SKM-1 treated with dmso at 0.1 percent for 144 hours (cell line): ENCODE data around the gene FGD5.

Experiments used
- DNase-seq: peaks from one replicate; lab custom pipeline; 2025; ENCODE audit not compliant: unreplicated experiment; lab: John Stamatoyannopoulos, UW

The FGD5 gene

DNA sequence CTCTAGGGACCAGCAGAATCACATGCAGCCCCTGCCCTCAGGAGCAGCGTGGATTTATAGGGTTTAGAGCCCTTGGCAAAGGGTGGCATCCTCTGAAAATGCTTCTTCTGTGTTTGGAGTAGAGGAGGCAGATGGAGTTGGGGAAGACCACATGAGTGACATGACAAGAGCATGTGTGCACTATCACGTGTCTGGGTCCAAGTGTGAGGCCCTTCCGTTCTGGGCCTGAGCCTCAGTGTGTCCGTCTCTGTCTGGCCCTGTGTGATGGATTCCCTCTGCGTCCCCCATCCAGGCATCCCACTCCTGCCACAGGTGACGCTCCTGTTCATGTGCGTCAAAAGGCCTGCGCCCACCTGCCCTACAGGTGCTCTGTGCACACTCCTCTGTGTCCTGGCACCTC is 30.1 kb downstream of the FGD5 start:
- DNase-seq, result no peak

DNA sequence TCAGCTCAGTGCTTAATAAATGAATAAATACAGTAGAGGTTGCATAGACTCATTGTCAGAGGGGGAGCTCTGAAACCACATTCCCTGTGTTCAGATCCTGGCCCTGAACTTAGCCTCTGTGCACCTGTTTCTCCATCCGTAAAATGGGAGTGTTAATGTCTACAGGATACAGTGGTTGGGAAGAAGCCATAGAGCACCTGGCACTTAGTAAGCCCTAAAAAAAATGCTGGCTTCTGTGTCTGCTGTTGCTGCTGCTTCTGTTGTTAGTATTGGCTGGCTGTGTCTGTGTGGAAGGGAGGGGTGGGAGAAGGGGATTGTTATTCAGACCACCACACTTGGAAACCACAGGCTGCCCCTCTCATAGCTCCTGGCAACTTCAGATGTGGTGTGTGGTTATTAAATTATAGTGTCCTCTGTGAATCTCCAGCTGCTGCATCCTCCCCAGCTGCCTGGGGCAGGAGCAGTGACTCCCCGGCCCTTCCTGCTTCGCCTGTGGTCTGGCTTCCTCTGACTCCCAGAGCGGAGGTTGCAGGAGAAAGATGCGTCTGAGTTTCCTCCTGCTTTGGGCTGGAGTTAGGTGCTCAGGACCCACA is 31.0 kb downstream of the FGD5 start:
- no peak for DNase-seq

DNA sequence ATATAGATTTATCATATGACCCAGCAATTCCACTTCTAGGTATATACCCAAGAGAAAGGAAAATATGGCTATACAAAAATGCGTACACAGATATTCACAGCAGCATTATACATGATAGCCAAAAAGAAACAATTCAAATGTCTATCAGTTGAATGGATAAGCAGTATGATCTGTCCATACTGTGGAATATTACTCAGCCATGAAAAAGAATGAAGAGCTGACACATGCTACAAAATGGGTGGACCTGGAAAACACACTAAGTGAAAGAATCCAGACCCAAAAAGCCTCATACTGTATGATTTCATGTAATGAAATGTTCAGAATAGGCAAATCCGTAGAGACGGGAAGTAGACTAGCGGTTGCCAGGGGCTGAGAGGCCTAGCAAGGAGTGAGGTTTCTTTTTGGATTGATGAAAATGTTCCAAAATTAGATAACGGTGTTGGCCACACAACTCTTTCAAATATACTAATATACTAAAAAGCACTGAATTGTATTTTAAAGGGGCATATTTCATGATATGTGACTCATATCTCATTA is 33.4 kb downstream of the FGD5 start:
- DNase-seq, result no peak

DNA sequence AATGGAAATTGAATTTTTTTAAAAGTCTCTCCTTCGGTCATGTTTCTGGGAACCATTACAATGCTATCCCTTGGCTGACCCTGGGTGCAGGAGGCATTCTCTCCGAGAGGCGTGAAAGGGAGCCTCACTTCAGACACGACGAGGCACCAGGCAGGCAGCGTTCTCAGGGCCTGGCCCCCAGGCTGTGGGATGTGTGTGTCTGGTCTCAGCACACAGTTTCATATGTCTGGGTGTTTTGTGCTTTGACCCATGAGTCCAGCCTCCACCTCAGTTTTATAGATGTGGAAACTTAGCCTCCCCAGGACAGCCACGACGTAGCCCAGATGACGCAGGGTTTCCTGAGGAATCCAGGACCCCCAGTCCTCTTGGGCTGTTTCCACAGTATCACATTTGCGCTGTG is 34.0 kb downstream of the FGD5 start:
- no peak for DNase-seq

DNA sequence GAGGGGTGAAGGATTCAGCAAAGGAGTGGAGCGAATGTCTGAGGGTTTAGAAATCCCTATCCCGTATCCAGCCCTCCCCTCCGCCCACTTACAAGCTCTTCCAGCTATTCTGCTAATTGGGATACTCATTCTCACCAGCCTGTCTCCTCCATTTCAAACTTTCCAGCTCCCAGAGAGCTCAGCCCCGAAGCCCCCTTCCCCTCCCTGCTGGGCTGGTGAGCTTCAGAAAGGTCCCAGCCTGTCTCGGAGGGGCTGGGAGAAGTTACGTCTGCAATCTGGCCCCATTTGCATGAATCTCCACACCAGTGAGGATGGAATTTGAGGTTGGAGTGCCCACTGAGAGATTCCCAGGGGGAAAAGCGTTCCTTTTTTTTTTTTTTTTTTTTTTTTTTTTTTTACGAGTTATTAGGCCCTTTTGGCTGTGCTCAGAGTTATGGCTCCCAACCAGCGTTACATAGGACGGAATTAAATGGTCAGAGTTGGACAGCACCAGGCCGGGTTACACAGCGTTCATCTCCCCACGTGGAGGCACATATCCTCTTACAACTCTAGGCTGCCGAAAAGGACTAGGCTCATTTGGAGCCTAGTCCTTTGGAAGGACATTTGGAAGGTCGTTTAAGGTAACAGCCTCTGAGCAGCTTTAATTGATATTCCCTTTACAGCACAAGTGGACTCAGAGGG is 34.6 kb downstream of the FGD5 start:
- DNase-seq, result no peak

DNA sequence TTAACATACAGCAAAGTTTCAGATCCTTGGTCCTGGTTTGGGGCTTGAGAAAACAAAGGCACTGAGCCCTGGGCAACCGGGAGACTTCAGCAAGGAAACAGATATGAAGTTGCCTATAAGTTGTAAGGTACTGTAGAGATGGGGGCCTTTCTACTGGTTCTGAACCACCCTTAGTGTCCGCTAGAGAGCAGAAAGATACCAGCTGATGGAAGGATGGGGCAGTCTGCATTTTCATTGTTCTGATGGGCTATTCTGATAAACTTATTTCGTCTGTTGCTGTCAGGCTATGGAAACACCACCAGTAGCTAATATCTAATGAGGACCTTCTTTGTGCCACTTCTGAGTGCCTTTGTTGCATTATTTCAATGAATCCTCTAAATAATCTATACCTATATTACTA is 38.7 kb downstream of the FGD5 start:
- no peak for DNase-seq

DNA sequence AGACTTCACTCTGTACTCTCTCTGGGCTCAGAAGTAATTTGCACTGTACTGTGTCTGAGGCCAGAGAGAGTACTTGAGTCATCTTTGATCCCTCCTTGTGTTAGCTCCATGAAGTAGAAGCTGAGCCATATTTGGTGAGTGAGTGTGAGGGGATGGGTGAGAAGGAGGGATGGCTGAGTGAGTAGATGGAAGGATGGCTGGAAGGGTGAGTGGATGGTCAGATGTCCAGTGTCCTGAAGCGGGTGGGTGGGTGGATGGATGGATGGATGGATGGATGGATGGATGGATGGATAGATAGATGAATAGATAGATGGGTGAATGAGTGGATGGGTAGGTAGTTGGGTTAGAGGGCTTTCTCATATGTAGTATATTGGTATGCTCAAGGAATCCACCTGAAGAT is 39.3 kb downstream of the FGD5 start:
- no peak for DNase-seq

DNA sequence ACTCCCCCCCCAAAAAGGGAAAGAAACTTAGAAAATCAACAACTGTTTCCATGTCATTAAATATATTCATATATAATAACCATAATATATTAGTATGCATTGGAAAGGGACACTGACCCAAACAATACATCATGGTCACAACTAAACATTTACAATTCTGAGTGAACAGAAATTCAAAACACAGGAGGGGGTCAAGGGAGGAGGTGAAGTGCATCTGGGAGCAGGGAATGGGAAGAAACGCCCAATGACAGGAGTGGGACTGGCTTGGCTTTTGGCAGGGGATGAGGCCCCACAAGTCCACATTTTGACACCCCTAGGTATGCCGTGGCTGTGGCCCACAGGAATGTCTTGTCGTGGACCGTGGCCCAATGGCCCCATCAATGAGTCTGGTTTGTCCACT is 41.1 kb downstream of the FGD5 start:
- DNase-seq, result no peak

DNA sequence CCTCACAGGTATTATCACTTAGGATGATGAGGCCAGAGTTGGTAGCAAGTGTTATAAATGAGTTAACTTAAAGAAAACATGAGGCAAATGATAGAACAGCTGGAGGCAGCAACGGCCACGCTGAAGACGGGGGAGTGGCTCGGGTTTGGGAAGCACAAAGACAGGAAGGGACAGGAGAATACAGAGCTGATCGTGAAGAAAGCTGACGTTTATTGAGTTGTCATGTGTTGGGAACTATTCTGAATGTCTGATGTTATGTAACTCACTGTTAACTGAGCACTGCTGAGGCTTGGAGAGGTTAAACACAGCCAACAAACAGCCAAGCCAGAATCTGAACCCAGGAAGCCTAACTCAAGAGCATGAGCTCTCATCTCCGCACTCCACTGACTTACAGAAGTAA is 42.3 kb downstream of the FGD5 start:
- DNase-seq, result no peak

DNA sequence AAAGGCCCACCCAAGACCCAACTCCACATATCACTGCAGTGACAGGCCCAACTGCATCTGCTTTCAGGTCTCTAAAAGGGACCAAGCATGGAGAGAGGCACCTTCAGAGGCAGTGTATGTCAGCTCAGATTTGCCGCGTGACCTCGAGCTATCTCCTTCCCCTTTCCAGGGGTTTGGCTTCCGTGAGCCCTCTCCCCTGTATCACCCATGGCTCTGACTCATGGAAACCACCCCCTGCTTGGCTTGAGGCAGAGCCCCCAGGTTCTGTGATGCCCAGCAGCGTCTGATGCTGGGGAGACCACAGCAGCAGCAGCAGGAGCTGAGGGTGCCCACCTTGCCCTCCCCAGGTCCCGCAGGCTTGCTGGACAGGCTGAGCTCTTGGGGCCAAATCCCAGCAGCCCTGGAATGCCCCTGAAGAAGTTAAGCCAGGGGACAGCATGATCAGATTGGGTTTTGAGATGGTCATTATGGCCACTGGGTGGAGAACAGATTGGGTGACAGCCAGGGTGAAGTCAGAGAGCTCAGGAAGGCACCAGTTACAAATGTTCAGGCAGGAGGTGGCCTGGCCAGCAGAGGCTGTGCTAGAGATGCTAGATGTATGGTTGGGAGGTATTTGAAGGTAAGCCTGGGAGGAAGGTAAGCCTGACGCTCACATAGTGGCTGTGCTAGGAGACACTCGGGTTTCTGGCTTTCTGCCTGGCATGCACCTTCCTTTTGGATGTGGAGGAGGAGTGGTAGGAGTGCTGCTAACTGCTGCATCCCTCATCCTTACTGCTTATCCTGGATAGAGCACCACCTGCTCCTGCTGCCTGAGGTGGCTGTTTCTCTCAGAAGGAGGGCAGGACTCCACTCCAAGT is 42.9 kb downstream of the FGD5 start:
- no peak for DNase-seq

DNA sequence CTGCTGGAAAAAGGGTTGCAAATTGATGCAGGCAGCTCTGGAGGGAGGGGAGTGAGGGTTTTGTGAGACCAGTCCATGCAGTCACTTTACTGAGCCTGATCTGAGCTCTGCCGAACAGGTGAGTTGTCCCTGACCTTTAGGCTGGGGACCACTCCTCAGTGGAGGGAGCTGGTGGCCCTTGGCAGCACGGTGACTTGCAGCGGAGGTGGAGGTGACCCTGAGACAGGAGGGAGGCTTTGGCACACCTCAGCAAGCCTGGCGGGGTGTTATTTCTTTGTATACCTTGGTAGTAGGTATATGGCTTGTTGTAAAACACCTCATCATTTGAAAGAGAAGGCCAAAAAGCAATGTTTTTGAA is 43.5 kb downstream of the FGD5 start:
- no peak for DNase-seq

DNA sequence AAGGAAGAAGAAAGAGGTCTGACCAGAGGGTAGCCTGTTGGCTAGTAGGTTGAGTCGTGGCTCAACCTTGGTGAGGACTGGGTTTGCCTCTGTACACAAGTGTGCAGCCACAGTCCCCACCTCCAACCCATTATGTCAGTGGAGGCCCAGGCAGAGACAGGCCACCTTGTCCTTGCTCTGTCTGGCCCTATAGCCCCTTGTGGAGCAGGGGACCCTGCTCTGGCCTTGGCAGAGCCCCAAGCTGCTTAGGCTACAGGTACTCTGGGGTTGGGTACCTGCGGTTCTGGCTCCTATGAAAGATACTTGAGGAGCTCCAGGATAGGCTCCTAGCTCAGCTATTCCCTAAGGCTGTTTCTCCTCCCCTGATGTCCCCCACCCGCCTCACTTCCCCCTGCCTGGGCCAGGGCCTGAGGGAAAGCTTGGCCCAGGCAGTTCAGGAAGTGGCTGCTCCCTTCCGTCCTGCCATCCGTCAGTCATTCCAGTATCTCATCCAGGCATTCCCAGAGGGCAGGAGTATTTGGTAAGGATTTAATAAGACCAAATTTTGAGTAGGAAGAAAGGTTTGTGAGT is 44.0 kb downstream of the FGD5 start:
- DNase-seq, result no peak

DNA sequence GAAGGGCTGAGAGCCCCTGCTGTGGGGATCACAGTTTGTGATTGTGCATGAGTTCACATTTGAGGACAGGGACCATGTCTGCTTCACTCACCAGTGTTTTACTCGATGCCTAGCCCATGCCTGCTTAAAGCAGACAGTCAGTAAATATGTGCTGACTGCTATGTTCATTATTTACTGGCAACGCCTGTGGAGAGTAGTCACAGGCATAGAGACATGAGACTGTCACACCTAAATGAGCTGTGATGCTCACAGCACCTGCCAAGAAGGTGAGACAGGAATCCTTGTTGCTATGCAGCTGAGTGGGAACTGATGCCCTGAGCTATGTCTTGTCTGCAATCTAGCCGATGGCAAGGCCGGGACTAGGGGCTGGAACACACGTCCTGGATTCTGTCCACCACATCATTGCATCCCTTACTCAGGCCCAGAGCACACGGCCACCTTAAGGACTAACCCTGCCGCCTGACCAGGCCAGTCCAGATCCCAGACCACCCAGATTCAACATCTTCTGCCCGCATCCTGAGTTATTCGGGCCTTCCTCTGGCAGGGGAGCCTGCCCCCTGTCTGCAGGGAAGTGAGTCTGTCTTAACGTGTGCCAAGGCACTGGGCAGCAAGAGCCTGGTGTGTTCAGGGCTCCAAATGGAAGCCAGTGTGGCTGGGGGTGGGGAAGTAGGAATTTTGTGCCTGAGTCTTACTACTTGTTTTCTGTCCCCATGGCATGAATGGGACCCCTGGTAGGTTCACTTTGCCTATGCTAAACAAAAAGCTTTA is 44.8 kb downstream of the FGD5 start:
- no peak for DNase-seq

DNA sequence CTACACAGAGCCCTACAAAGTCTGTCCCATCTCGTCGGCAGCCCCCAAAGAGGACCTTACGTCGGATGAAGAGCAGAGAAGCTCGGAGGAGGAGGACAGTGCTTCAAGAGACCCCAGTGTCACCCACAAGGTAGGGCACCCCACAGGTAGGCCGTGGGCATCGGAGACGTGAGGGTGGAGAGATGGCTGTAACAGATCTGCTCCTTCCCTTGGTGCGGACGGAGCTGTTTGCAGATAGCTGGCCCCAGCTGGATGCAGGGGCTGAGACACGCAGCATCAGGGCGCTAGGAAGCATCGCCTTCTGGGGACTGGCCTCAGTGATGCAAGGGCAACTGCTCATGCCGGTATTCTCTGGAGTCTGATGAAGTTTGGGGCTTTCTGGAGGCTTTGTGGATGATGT is 45.4 kb downstream of the FGD5 start:
- no peak for DNase-seq

DNA sequence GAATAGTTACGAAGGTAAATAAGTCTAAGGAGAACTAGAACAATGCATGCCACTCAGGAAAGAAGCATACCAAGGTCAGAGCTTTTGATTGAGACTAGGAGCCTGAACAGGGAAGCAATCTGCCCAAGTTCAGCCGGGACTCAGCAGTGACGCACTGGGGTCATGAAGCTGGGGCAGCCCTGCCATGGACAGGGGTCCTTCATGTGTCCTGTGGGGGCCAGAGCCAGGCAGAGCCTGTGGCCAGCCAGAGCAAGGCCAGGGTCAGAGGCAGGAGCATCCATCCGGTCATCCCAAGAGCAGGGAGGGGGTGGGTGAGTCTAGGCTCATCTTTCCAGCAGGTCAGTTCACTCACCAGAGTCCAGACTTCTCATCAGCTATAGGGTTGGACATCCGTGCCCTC is 47.9 kb downstream of the FGD5 start:
- DNase-seq, result no peak

DNA sequence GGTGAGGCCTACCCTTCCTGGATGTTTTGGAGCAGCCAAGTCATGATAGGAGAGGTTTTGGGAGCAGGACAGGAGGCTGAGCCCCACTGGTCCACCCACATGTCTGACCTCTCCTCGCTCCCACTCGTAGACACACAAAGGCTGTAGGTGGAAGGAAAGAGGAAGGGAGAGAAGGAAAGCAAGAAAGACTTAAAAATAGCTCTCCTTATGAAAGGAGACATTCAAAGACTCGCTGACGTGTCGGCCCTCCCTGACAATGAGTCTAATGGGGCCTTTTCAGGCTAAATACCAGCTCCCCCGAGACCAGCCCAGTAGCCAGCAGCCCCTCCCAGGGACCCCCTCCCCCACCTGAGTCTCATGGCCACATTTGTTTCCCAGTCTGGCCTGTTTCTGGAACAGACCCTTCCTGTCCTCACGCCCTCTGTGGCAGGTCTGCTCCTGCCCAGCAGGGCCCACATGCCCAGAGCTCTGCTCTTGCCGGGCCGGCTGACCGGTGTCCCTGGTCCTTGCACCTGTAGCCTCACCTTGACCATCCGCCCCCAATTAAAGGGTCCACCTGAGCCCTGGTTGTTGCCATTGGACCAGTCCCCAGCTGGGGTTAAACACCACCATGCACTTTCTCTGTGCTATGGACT is 49.3 kb downstream of the FGD5 start:
- DNase-seq, result no peak

DNA sequence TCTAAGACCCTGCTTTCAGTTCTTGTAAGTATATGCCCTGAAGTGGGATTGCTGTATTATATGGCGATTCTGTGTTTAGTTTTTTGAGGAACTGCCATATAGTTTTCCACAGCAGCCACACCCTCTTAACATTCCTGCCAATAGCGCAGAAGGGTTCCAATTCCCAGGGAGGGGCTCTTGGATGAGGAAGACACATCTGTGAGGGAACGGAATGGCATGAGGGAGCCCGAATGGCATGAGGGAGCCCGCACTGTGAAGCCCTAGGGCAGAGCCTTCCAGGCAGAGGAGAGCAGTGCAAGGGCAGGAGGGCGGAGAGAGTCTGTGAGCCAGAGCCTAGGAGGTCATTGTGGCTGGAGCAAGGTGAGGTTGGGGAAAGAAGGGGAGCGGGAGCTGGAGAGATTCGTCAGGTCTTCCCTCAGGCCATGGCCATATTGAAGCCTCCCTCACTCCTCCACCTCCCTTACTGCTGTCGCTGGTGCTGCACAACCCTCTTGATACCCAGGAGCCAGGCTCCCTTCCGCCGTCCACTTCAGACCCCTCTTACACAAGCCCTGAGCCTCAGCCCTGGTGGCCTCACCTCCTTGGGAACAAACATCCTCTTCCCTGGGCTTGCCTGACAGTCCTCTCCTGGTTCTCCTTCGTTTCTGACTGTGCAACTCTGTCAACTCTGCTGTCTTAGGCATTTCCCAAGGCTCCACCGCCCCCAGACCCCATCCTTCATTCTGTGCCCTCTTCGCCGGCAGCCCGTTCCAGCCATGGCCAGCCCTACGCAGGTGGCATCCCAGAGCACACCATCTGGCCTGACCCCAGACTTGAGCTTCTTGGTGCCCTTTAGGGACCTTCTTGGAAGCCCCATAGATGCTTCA is 51.4 kb downstream of the FGD5 start:
- DNase-seq, result no peak

DNA sequence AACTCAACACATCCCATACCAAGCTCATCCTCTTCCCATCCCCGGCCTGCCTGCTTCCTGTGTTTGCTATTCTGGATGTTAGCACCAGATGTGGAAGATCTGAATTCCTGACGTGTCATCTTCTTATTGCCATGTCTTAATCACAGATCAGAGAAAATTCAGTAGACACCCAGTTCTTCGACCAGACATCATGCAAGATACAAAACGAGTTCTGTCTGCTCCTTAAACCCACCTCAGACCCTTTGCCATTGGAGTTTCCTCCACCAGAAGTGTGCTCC is 52.0 kb downstream of the FGD5 start:
- no peak for DNase-seq

DNA sequence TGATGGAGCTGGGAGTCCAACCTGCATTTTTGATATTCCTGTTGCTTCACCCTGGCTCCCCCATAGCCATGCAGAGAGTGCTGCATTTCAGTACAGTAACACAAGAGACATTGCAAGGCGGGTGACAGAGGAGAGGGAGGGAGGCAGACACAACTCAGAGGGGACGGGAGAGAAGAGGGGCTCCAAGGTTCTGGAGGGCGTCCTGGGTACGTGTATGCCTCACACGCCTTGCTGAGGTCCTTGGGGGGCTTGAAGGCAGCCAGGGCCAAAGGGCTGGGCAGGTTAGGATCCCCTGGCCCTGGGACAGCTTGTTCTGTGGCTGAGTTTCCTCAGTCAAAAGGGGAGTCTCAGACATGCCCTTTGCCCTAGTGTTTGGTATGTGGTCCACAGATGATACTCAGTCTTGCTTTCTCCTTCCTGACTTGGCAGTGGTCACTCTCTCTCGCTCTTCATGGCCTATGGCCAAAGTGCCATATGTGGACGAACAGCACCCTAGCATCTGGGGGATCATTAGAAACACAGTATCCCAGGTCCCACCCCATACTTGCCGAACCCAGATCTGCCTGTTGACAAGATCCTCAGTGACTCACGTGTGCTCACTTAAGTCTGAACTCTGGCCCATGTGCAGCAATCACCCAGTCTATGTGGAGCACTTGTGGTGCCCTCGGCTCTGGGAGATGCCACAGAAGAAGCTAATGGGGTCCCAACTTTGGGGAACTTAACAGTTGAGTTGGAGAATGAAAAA is 52.9 kb downstream of the FGD5 start:
- no peak for DNase-seq
